Trophoblast cell (in vitro differentiated cells and primary cell): ENCODE results near the gene MYEOV.

Source experiments
- DNase-seq, 2 donors: peaks; one replicate each; pipeline ENCODE4 v3.0.0-alpha.2; 2016
- H2AFZ ChIP-seq: 2 replicates; pipeline ENCODE4 v1.6.1; 2013; ENCODE audit warnings: low read length, moderate library complexity, mild to moderate bottlenecking; ENCODE audit not compliant: insufficient read depth, poor library complexity
- H2AK5ac ChIP-seq: 2 replicates; pipeline ENCODE4 v1.6.1; 2013; ENCODE audit warnings: mild to moderate bottlenecking, low read length
- H2BK120ac ChIP-seq: 2 replicates; pipeline ENCODE4 v1.6.1; 2013; ENCODE audit warnings: low read length, mild to moderate bottlenecking, moderate library complexity; ENCODE audit not compliant: insufficient read depth, poor library complexity
- H2BK12ac ChIP-seq: 2 replicates; pipeline ENCODE4 v1.6.1; 2013; ENCODE audit warnings: mild to moderate bottlenecking, low read length, moderate library complexity
- H2BK5ac ChIP-seq: 2 replicates; pipeline ENCODE4 v1.6.1; 2013; ENCODE audit warnings: low read length, low read depth, moderate library complexity, mild to moderate bottlenecking; ENCODE audit not compliant: poor library complexity
- H3K14ac ChIP-seq: 2 replicates; pipeline ENCODE4 v1.6.1; 2013; ENCODE audit warnings: mild to moderate bottlenecking, low read length
- H3K18ac ChIP-seq: 2 replicates; pipeline ENCODE4 v1.6.1; 2013; ENCODE audit warnings: mild to moderate bottlenecking, low read length
- H3K23ac ChIP-seq: 2 replicates; pipeline ENCODE4 v1.6.1; 2013; ENCODE audit warnings: low read length
- H3K27ac ChIP-seq: 2 replicates; pipeline ENCODE4 v1.5.1; 2013; ENCODE audit warnings: low read depth, mild to moderate bottlenecking, inconsistent platforms, low read length, moderate library complexity
- H3K27me3 ChIP-seq: 2 replicates; pipeline ENCODE4 v1.6.1; 2013; ENCODE audit warnings: inconsistent platforms, mild to moderate bottlenecking, low read length, moderate library complexity; ENCODE audit not compliant: insufficient read depth
- H3K36me3 ChIP-seq, 2 experiments: 1 replicate in 1 of 2; 2 replicates in 1 of 2; pipeline ENCODE4 v1.6.1; 2013; ENCODE audit warnings: low read length in 2 of 2, mild to moderate bottlenecking in 2 of 2, moderate library complexity in 1 of 2; ENCODE audit not compliant: insufficient read depth in 2 of 2, control insufficient read depth in 1 of 2
- H3K4ac ChIP-seq: 2 replicates; pipeline ENCODE4 v1.6.1; 2013; ENCODE audit warnings: low read depth, mild to moderate bottlenecking, low read length, moderate library complexity
- H3K4me1 ChIP-seq, 2 experiments: 1 replicate in 1 of 2; 2 replicates in 1 of 2; pipeline ENCODE4 v1.6.1; 2013; ENCODE audit warnings: low read length in 2 of 2, mild to moderate bottlenecking in 2 of 2, moderate library complexity in 1 of 2; ENCODE audit not compliant: insufficient read depth in 2 of 2, control insufficient read depth in 1 of 2
- H3K4me2 ChIP-seq: 2 replicates; pipeline ENCODE4 v1.6.1; 2013; ENCODE audit warnings: inconsistent platforms, mild to moderate bottlenecking, low read length, moderate library complexity
- H3K4me3 ChIP-seq: 2 replicates; pipeline ENCODE4 v1.5.1; 2013; ENCODE audit warnings: mild to moderate bottlenecking, low read depth, low read length, inconsistent platforms
- H3K79me1 ChIP-seq: one replicate; pipeline ENCODE4 v1.6.1; 2013; ENCODE audit warnings: low read length
- H3K79me2 ChIP-seq: 2 replicates; pipeline ENCODE4 v1.6.1; 2013; ENCODE audit warnings: low read length, mild to moderate bottlenecking; ENCODE audit not compliant: control insufficient read depth, insufficient read depth, poor library complexity
- H3K9ac ChIP-seq: 2 replicates; pipeline ENCODE4 v1.6.1; 2013; ENCODE audit warnings: mild to moderate bottlenecking, low read length
- H3K9me3 ChIP-seq: 2 replicates; pipeline ENCODE4 v1.6.1; 2013; ENCODE audit warnings: low read depth, mild to moderate bottlenecking, control low read depth, inconsistent platforms, low read length; ENCODE audit not compliant: insufficient read depth
- H4K12ac ChIP-seq: 2 replicates; pipeline ENCODE4 v1.6.1; 2013; ENCODE audit warnings: low read depth, mild to moderate bottlenecking, low read length, moderate library complexity
- H4K8ac ChIP-seq: 2 replicates; pipeline ENCODE4 v1.6.1; 2013; ENCODE audit warnings: low read depth, mild to moderate bottlenecking, low read length, moderate library complexity
- H4K91ac ChIP-seq: one replicate; pipeline ENCODE4 v1.6.1; 2013; ENCODE audit warnings: low read depth, mild to moderate bottlenecking, low read length, moderate library complexity
- WGBS: extraction: QIAGEN DNeasy Blood & Tissue Kit; methylation state at CpG from one replicate; pipeline ENCODE4 v1.1.7; 2013; ENCODE audit warnings: missing lambda C conversion rate; ENCODE audit not compliant: insufficient read length, insufficient coverage; ENCODE audit errors: extremely low coverage; 5-methylcytosine and 5-hydroxymethylcytosine counted together

The MYEOV gene

GRCh38 chr11:69259096-69259495, 34.9 kb upstream of the MYEOV start:
- Histone ChIP-seq H2BK120ac (no peak overlapping the region), H3K4ac (no peak overlapping the region), H3K4me3 (no peak overlapping the region), H4K8ac (no peak overlapping the region), H3K79me2 (no peaks in the 10 kb centered on the region), H2AK5ac (no peak overlapping the region), H3K18ac (no peak overlapping the region), H3K27ac (no peak overlapping the region), H2BK12ac (no peak overlapping the region), H4K12ac (no peak overlapping the region), H4K91ac (no peak overlapping the region), H3K23ac (no peak overlapping the region), H3K79me1 (no peaks in the 10 kb centered on the region), H3K36me3 (no peaks in the 10 kb centered on the region), H3K4me1 (no peaks in the 10 kb centered on the region), H3K14ac (no peak overlapping the region), H3K27me3 (no peaks in the 10 kb centered on the region), H2BK5ac (no peak overlapping the region), H2AFZ (no peak overlapping the region), H3K9me3 (peaks cover 2% of the 10 kb centered on the region), H3K9ac (no peak overlapping the region), H3K4me2 (no peak overlapping the region)
- no peak for DNase-seq
- no CpG with 5 or more reads among the region's 2 CpGs for WGBS

- Histone ChIP-seq H2AFZ (no peak overlapping the region), H3K27me3 (no peaks in the 10 kb centered on the region), H3K9ac (no peak overlapping the region), H3K4me3 (no peak overlapping the region), H3K4me2 (no peak overlapping the region), H3K14ac (no peak overlapping the region), H4K8ac (no peak overlapping the region), H2AK5ac (no peak overlapping the region), H3K79me1 (no peaks in the 10 kb centered on the region), H4K91ac (no peak overlapping the region), H3K4ac (no peak overlapping the region), H4K12ac (no peak overlapping the region), H3K36me3 (no peaks in the 10 kb centered on the region), H2BK12ac (no peak overlapping the region), H2BK120ac (no peak overlapping the region), H3K23ac (no peak overlapping the region), H2BK5ac (no peak overlapping the region), H3K18ac (no peak overlapping the region), H3K27ac (no peak overlapping the region), H3K79me2 (no peaks in the 10 kb centered on the region), H3K9me3 (peaks cover 2% of the 10 kb centered on the region), H3K4me1 (no peaks in the 10 kb centered on the region)
- DNase-seq, result no peak
Measured at GRCh38 chr11:69260622-69261021, 33.3 kb upstream of the MYEOV start.

GRCh38 chr11:69261116-69261515, 32.8 kb upstream of the MYEOV start:
- H3K9ac ChIP-seq, result no peak overlapping the region
- no peak overlapping the region for H2BK5ac ChIP-seq
- no peak overlapping the region for H4K12ac ChIP-seq
- no peak overlapping the region for H2AFZ ChIP-seq
- H3K9me3 ChIP-seq, result peaks cover 2% of the 10 kb centered on the region
- no peak overlapping the region for H3K4me3 ChIP-seq
- no peaks in the 10 kb centered on the region for H3K27me3 ChIP-seq
- no peak overlapping the region for H3K23ac ChIP-seq
- no CpG with 5 or more reads among the region's 3 CpGs for WGBS
- no peaks in the 10 kb centered on the region for H3K79me1 ChIP-seq
- no peak overlapping the region for H3K4me2 ChIP-seq
- H3K18ac ChIP-seq, result no peak overlapping the region
- H3K14ac ChIP-seq, result no peak overlapping the region
- no peak overlapping the region for H2BK120ac ChIP-seq
- H4K91ac ChIP-seq, result no peak overlapping the region
- H3K36me3 ChIP-seq, result no peaks in the 10 kb centered on the region
- H3K4me1 ChIP-seq, result no peaks in the 10 kb centered on the region
- no peak for DNase-seq
- H3K79me2 ChIP-seq, result no peaks in the 10 kb centered on the region
- H3K4ac ChIP-seq, result no peak overlapping the region
- H3K27ac ChIP-seq, result no peak overlapping the region
- H4K8ac ChIP-seq, result no peak overlapping the region
- H2AK5ac ChIP-seq, result no peak overlapping the region
- H2BK12ac ChIP-seq, result no peak overlapping the region

- Histone ChIP-seq H3K9ac (no peak overlapping the region), H3K36me3 (no peaks in the 10 kb centered on the region), H3K4me2 (no peak overlapping the region), H2BK12ac (no peak overlapping the region), H2AFZ (no peak overlapping the region), H3K27ac (no peak overlapping the region), H3K4me1 (no peaks in the 10 kb centered on the region), H4K91ac (no peak overlapping the region), H3K18ac (no peak overlapping the region), H3K4me3 (no peak overlapping the region), H3K27me3 (no peaks in the 10 kb centered on the region), H4K12ac (no peak overlapping the region), H3K23ac (no peak overlapping the region), H3K79me2 (no peaks in the 10 kb centered on the region), H3K9me3 (peaks cover 4% of the 10 kb centered on the region), H2BK120ac (no peak overlapping the region), H4K8ac (no peak overlapping the region), H2BK5ac (no peak overlapping the region), H3K79me1 (no peaks in the 10 kb centered on the region), H3K14ac (no peak overlapping the region), H2AK5ac (no peak overlapping the region), H3K4ac (no peak overlapping the region)
- no peak for DNase-seq
- WGBS, result no CpG with 5 or more reads among the region's 8 CpGs
Measured at GRCh38 chr11:69262918-69263735, 30.8 kb upstream of the MYEOV start.
